ENCODE measurements around the gene SPOCK3.
"Not testable (repeated sequence)": the region's sequence is repeated elsewhere in the genome, so short reads cannot be mapped to it uniquely, and the experiment has no call there.

The SPOCK3 gene

DNA sequence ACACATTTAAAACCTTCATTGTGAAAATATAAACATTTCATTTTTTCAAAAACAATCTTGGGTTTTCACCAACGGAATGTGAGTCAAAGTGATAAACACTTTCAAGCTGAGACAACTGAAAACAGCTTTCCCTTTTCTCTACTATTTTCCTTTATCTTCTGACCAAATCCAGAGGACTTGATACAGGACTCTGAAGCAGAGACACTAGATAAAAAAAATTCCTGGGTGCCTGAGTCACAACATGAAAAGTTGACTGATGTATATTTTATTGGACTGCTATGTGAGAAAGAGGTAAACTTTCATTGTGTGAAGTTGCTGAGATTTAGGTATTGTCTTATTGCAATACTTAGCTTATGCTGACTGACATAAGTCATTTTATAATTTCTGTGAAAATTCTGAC lies 411.2 kb downstream of the SPOCK3 start:
- DNase-seq (ENCODE audit: low spot score): no peak

DNA sequence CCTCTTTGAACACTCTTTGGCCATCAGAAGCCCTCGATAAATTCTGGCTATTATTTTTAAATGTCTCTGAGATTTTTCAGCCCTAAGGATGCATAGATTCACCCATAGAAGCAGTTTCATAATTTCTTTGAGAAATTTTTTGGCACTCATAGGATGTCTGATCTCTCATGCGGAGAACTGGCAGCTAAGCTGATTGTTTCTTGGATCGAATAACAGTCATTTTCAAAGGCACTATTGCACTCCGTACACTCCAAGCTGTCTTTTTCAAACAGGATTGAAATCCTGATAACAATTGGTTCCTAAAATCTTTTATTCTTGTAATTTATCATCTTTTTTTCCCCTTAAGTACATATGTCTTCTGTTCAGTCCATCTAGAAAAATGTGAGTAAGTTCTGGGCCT lies 411.9 kb downstream of the SPOCK3 start:
- no peak for DNase-seq (ENCODE audit: low spot score)

DNA sequence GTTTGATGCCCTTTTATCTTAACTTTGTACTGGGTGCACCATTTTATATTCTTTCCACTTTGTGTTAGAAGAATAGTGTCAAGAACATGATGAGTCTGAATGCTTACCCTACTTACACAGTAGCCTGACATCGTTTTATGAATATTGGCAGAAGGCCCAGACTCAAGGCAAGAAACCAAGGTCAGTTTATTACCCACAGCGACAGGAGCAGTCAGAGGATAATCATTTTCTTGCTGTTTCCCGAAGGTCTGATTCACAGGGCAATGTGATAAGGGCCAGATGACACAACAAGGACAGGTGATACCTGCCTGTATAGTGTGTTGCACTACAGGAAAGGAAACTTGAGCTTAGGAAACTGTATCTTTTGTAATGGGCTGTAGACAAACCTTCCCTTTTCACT lies 417.4 kb downstream of the SPOCK3 start:
- DNase-seq (ENCODE audit: low spot score): no peak

GRCh38 chr4:166808380-166808779 lies 425.9 kb downstream of the SPOCK3 start:
- no peak for DNase-seq (ENCODE audit: low spot score)

- no peak for DNase-seq (ENCODE audit: low spot score)
Measured at GRCh38 chr4:166802346-166802745, 431.9 kb downstream of the SPOCK3 start.

- no peak for DNase-seq (ENCODE audit: low spot score)
Measured at GRCh38 chr4:166798126-166798525, 436.2 kb downstream of the SPOCK3 start.

DNA sequence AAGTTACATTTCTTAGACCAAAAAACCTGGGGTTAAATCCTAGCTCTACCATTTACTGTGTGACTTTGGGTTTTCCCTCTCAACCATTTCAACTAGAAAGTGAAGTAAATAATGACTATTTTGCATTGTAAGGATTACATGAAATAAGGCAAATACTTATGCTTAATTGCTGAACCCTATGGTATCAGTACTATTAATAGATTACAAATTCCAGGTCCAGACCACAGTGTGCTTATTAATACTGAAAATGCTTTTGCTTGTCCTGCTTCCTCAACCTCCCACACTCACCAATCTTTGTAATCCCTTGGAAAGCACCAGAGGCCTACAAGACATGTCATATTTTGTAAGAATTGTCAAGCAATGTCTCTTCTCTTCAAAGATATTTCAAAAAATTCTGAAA lies 456.5 kb downstream of the SPOCK3 start:
- no peak for DNase-seq (ENCODE audit: low spot score)

- DNase-seq (ENCODE audit: low spot score): no peak
Measured at GRCh38 chr4:166763018-166763417, 471.3 kb downstream of the SPOCK3 start.

DNA sequence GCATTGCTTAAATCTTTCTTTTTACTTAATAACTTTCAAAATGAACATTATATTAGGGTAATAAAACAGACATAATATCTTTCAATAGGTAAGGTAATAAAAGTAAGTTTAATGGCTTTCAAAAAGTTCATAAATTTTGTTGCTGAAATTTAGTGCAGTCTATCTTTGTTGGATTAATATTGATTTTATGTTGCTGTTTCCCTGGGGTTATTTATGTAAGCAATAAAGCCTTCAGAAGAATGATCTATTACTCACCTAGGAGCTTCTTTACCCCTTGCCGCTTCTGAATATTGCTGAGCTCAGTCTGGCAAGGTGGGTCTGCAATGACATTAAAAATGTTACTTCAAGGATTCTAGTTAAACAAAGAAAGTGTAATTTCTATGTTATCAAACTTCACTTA lies 492.6 kb downstream of the SPOCK3 start:
- no peak for DNase-seq (ENCODE audit: low spot score)

- DNase-seq (ENCODE audit: low spot score): not testable (repeated sequence)
Measured at GRCh38 chr4:166739215-166739614, 495.1 kb downstream of the SPOCK3 start.

DNA sequence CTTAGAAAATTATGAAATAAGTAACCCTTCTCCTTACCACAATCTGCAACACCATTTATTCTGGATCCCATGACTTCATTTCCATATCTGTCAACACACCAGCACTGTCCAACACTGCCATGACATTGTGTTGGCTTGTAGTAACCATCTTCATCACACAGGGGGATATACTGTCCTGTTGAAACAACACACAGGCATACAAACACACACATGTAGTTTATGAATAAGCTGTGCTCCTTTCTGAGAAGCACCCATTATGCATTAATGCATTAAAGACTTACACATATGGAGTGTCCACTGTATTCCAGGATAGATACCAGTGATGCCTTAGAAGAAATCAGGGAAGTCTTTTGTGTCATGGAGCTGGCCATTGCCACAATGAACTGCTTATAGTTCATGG lies 496.9 kb downstream of the SPOCK3 start:
- DNase-seq (ENCODE audit: low spot score): no peak

- DNase-seq (ENCODE audit: low spot score): no peak
Measured at GRCh38 chr4:166735553-166735952, 498.7 kb downstream of the SPOCK3 start.

DNA sequence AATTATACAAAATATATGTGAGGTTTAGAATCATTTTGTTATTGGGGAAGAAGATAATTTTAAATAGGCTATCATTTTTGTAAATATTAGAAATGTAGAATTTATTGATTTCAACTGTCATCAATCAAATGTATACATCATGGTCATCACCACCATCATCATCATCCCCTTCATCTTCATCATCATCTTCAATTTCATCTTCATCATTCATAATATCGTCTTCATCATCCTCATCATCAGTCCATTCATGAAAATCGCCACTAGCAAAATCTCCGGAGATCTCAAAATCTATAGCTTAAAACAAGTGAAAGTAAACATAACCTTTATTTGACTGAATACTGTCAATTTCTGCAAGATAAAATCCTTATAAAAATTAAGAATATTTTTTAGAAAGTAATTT lies 499.5 kb downstream of the SPOCK3 start:
- DNase-seq (ENCODE audit: low spot score): no peak

DNA sequence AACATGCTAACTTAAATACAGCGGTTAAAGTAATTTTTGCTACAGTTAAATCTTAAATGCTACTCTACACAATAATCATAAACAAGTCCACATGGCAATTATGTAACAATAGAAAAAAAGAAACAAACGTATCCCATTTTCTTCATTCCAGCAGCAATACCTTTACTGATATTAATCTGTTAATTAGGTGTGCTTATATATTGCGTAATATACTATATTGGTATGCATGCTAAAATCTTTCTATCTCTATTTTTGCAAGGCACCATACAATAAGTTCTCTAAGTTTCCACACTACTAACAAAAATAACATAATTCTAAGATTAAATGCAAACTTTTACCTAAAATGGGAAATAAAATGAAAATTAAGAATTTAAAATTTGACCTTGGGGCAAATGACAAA lies 500.6 kb downstream of the SPOCK3 start:
- DNase-seq (ENCODE audit: low spot score): no peak

GRCh38 chr4:166726832-166727231 lies 507.5 kb downstream of the SPOCK3 start:
- no peak for DNase-seq (ENCODE audit: low spot score)

DNA sequence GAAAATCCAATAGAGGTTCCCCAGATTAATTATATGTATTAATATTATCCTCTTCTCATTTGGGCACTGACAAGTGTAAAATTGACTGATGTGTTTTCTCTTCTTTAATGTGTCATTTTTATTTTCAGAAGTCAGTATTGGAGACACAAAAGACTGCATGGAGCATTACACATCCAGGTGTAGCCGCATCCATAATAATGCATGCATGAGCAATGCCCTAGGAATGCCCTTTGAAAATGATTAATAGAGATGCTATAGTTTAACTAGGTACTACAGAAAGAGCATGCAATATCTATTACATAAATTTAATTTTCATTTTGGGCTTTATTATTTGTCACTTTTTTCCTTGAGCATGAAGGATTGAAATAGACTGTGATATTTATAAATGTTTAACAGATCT lies 509.9 kb downstream of the SPOCK3 start:
- no peak for DNase-seq (ENCODE audit: low spot score)

DNA sequence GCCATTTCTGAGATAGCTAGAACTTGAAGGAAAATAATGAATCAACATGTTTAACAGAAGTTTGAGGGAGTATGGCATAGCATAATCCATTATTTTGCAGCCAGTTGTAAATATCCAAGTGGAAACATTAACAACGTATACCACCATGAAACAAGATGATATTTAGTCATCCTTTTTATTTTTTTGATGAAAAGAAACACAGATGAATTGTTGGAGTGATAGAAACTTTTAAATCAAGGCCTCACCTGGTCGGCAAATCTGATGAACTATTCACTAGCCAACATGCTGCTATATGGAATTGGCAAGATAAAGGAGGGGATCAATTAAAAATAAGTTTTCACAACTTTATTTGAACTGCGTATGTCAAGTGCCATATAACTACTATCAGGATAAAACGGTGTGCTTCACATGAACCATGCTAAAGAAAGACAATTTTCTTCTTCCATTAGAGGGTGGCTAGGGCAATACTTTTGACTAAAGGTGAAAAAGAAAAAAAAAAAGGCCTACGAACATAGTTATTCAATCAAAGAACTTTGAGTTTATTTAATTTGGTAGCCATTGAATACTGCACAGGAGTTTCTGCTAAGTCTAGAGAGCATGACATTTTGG lies 510.7 kb downstream of the SPOCK3 start:
- no peak for DNase-seq (ENCODE audit: low spot score)

DNA sequence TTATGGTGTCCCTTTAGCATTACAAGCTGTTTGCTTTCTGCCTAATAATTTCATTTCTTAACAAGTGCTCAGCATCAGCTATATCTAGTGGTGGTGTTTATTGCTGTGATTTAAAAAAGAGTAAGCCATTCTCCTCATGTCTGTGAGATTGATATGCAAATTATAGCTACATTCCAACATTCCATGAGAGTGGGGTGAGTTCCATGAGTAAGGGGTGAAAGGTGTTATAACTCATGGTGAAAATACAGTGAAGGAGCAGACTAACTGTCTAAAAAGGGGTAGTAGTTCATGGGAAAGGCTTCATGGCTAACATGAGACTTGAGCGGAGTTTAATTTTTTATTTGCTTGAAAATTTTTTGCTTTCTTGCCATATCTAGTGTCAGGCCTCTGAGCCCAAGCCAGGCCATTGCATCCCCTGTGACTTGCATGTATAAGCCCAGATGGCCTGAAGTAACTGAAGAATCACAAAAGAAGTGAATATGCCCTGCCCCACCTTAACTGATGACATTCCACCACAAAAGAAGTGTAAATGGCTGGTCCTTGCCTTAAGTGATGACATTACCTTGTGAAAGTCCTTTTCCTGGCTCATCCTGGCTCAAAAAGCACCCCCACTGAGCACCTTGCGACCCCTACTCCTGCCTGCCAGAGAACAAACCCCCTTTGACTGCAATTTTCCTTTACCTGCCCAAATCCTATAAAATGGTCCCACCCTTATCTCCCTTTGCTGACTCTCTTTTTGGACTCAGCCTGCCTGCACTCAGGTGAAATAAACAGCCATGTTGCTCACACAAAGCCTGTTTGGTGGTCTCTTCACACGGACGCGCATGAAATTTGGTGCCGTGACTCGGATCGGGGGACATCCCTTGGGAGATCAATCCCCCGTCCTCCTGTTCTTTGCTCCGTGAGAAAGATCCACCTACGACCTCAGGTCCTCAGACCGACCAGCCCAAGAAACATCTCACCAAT lies 518.3 kb downstream of the SPOCK3 start:
- DNase-seq (ENCODE audit: low spot score): not testable (repeated sequence)

DNA sequence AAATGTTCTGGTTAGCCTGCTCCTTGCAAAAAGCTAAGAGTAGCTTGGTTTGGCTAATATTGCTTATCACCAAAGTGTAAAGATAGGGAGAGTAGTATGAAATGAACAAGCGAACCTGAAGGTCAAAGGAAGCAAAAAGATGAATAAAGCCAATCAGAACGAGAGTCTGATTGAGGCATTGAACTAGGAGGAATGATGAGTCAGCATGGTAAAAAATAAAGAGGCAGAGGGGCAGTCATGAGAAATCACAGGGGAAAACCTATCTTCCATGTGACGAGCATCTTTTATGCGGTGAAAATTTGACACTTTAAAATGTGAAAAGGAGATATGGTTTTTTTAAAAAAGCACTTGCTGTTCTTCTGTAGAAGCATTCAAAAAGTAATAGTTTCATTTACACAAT lies 533.7 kb downstream of the SPOCK3 start:
- DNase-seq (ENCODE audit: low spot score): no peak

DNA sequence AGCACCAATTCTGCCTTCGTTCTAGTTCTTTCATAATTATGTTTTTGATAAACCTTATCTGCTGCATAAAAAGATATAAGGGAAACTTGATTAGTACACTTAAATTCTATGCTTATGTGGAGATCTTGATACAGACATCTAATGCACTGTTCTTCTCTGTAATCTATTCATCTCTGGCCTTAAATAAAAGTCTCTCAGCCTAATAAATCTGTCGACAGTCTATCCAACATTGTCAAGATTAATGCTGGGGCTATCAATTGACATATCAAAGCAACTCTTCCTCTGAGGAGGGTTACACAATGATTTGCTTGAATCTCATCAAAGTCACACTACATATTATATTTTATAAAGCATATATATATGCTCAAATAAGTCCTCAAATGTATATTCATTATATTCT lies 545.5 kb downstream of the SPOCK3 start:
- no peak for DNase-seq (ENCODE audit: low spot score)

DNA sequence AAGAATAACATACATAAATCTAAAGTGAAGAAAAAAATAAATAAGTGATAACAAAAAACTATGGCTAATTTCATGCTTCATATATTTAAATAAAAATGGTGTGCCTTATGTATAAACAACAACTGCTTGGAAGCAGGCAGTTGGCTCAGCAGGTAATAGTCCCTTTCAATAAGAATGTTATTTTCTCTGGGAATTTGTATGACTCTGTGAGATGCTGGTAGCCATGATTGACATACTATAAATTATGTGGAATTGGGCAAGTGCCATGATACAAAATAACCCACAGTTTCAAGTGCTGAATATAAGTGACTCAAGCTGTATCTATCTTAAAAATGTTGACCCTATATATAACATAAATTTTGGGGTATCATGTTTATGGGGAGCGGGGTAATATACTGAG lies 546.5 kb downstream of the SPOCK3 start:
- no peak for DNase-seq (ENCODE audit: low spot score)

Data from hematopoietic multipotent progenitor cell treated with erythropoietin and hydrocortisone succinate and interleukin-3 and kit ligand, for 15 days (in vitro differentiated cells).